ENCODE results near the gene NUP205. TPM values are rescaled to one million over a fixed set of nuclear protein-coding genes. Genes with fewer than 3 reads are reported as not detected.
"Not testable (repeated sequence)": the region's sequence is repeated elsewhere in the genome, so short reads cannot be mapped to it uniquely, and the experiment has no call there.

Gene NUP205
- total RNA-seq, 1 donor from 2014 or later, result 45.0 TPM

DNA sequence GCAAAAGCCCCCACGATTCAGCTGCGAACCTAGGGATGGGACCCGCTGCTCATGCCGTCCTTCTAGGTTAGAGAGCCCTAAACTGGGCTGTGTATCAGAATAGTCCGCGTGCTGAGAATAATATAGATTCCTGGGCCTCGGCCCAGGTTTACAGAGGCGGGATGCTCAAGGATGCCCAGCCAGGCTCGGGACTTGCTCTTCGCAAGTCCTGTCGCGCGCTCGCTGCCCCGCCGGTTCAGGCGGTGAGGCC is 104.3 kb downstream of the NUP205 start:
- no peak for DNase-seq (ENCODE audit: low read depth)
- no peak for TF ChIP-seq CTCF (IDR thresholded peaks at IDR 0.05; ENCODE audit: insufficient read depth, low read length, severe bottlenecking)
- Histone ChIP-seq H3K27me3 (ENCODE audit: control insufficient read depth, insufficient read depth, low read length) (no peaks in the 10 kb centered on the region), H3K36me3 (ENCODE audit: control insufficient read depth, insufficient read depth, low read length) (no peaks in the 10 kb centered on the region), H3K4me3 (ENCODE audit: low read depth, low read length) (peak overlapping the region; percentile 96)
- FAIRE-seq, result no peak

GRCh38 chr7:135662373-135663114 is 104.8 kb downstream of the NUP205 start, which contains the start of gene STMP1:
TSS of gene STMP1 (plus strand) at chr7:135662514.
- peak; percentile 79 for TF ChIP-seq CTCF (IDR thresholded peaks at IDR 0.05; ENCODE audit: insufficient read depth, low read length, severe bottlenecking)
- no peak for FAIRE-seq

DNA sequence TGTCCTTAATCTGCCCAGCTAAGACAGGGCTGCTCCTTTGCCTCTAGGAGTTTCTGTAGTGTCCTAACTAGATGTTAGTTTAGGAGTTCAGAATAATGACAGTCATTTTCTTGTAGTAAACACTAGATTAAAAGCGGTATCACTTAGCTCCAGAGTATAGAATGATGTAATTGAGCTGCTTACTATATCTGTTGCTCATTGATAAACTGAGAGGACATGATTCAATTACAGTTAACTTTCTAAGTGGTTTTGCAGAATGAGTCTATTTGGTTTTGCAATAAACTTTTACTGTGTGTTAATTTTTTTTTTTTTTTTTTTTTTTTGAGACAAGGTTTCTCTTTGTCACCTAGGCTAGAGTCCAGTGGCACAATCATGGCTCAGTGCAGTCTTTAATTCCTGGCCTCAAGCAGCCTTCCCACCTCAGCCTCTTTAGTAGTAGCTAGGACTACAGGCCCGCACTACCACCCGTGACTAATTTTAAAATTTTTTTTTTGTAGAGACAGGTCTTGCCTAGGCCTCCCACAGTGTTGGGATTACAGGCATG is 106.4 kb downstream of the NUP205 start:
- TF ChIP-seq CTCF (IDR thresholded peaks at IDR 0.05; ENCODE audit: insufficient read depth, low read length, severe bottlenecking), result no peak
- Histone ChIP-seq H3K27me3 (ENCODE audit: control insufficient read depth, insufficient read depth, low read length) (no peaks in the 10 kb centered on the region), H3K36me3 (ENCODE audit: control insufficient read depth, insufficient read depth, low read length) (no peaks in the 10 kb centered on the region), H3K4me3 (ENCODE audit: low read depth, low read length) (no peak overlapping the region)
- FAIRE-seq, result no peak
- DNase-seq (ENCODE audit: low read depth), result peak; percentile 56

More at GRCh38 chr7:135662373-135663114, 104.8 kb downstream of the NUP205 start, which contains the start of gene STMP1:
- Histone ChIP-seq H3K4me3 (ENCODE audit: low read depth, low read length) (peak within 1 kb of the TSS; percentile 96), H3K27me3 (ENCODE audit: control insufficient read depth, insufficient read depth, low read length) (no peaks in the 10 kb centered on the region), H3K36me3 (ENCODE audit: control insufficient read depth, insufficient read depth, low read length) (no peaks in the 10 kb centered on the region)
- peak; percentile 77 for DNase-seq (ENCODE audit: low read depth)

DNA sequence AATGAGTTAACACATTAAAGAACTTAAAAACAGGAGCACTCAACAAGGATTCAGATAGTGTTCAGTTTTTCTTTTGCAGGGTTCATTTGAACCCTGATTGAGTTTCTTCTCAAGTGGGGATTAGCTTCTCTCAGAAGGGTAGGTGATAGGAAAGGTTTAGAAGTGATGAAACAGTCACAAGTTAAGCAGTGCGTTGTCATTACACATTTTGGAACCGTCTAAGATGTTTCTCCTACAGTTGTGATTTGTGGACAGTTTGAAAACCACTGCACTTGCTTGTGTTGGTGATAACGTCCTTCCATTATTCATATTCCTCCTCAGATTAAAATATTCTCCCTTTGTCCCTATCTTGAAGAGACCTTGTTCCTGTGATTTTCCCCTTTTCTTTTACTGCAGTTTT is 107.3 kb downstream of the NUP205 start:
- Histone ChIP-seq H3K4me3 (ENCODE audit: low read depth, low read length) (no peak overlapping the region), H3K27me3 (ENCODE audit: control insufficient read depth, insufficient read depth, low read length) (no peaks in the 10 kb centered on the region), H3K36me3 (ENCODE audit: control insufficient read depth, insufficient read depth, low read length) (no peaks in the 10 kb centered on the region)
- DNase-seq (ENCODE audit: low read depth), result no peak
- TF ChIP-seq CTCF (IDR thresholded peaks at IDR 0.05; ENCODE audit: insufficient read depth, low read length, severe bottlenecking), result no peak
- FAIRE-seq, result no peak

- TF ChIP-seq CTCF (IDR thresholded peaks at IDR 0.05; ENCODE audit: insufficient read depth, low read length, severe bottlenecking), result no peak
- DNase-seq (ENCODE audit: low read depth) (no peak), FAIRE-seq (no peak)
- H3K27me3 ChIP-seq (ENCODE audit: control insufficient read depth, insufficient read depth, low read length), result no peaks in the 10 kb centered on the region
- no peaks in the 10 kb centered on the region for H3K36me3 ChIP-seq (ENCODE audit: control insufficient read depth, insufficient read depth, low read length)
- no peak overlapping the region for H3K4me3 ChIP-seq (ENCODE audit: low read depth, low read length)
Observed at GRCh38 chr7:135666156-135666555, 108.4 kb downstream of the NUP205 start.

- H3K27me3 ChIP-seq (ENCODE audit: control insufficient read depth, insufficient read depth, low read length), result no peaks in the 10 kb centered on the region
- H3K4me3 ChIP-seq (ENCODE audit: low read depth, low read length), result no peak overlapping the region
- DNase-seq (ENCODE audit: low read depth), result no peak
- FAIRE-seq, result no peak
- no peak for TF ChIP-seq CTCF (IDR thresholded peaks at IDR 0.05; ENCODE audit: insufficient read depth, low read length, severe bottlenecking)
- H3K36me3 ChIP-seq (ENCODE audit: control insufficient read depth, insufficient read depth, low read length), result no peaks in the 10 kb centered on the region
Observed at GRCh38 chr7:135666846-135667245, 109.1 kb downstream of the NUP205 start.

DNA sequence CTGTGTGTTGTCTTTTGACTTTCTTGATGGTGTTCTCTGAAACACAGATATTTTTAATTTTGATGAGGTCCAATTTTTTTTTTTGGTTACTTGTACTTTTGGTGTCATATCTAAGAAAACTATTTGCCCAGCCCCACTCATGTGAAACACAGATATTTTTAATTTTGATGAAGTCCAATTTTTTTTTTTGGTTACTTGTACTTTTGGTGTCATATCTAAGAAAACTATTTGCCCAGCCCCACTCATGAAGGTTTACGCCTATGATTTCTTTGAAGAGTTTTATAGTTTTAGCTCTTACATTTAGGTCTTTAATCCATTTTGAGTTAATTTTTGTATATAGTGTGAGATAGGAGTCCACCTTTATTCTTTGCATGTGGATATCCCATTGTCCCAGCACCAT is 109.9 kb downstream of the NUP205 start:
- not testable (repeated sequence) for FAIRE-seq; H3K36me3 ChIP-seq (ENCODE audit: control insufficient read depth, insufficient read depth, low read length); DNase-seq (ENCODE audit: low read depth)

DNA sequence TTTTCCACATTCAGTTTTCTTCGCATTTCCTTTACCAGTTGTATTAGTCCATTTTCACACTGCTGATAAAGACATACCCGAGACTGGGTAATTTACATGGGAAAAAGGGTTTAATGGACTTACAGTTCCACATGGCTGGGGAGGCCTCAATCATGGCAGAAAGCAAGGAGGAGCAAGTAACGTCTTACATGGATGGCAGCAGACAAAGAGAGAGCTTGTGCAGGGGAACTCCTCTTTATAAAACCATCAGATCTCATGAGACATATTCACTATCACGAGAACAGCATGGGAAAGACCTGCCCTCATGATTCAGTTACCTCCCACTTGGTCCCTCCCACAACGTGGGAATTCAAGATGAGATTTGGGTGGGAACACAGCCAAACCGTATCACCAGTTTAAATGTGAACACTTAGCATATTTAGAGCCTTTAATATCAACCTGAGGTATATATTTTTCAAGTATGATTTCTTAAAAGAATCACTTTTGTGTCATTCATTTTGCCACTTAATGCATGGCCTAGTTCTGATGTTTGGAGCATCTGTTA is 111.2 kb downstream of the NUP205 start:
- not testable (repeated sequence) for DNase-seq (ENCODE audit: low read depth)

More for the DNA sequence above, 109.9 kb downstream of the NUP205 start:
- H3K4me3 ChIP-seq (ENCODE audit: low read depth, low read length); H3K27me3 ChIP-seq (ENCODE audit: control insufficient read depth, insufficient read depth, low read length): not testable (repeated sequence)

More for the DNA sequence above, 111.2 kb downstream of the NUP205 start:
- H3K36me3 ChIP-seq (ENCODE audit: control insufficient read depth, insufficient read depth, low read length); H3K4me3 ChIP-seq (ENCODE audit: low read depth, low read length); H3K27me3 ChIP-seq (ENCODE audit: control insufficient read depth, insufficient read depth, low read length); FAIRE-seq: not testable (repeated sequence)

All from bronchial epithelial cell (primary cell).